WI38 (cell line): ENCODE results near the gene IRX4.

ENCODE experiments used
- H3K4me3 ChIP-seq: 2 replicates; pipeline ENCODE4 v1.5.1; 2011; ENCODE audit warnings: low read depth, mild to moderate bottlenecking, control low read depth, low read length
- TF ChIP-seq, protein P1 (sequence below): IDR thresholded peaks from 2 replicates; pipeline ENCODE4 v1.5.1; 2012; ENCODE audit warnings: low read depth, mild to moderate bottlenecking, control low read depth, low read length

Gene IRX4

DNA sequence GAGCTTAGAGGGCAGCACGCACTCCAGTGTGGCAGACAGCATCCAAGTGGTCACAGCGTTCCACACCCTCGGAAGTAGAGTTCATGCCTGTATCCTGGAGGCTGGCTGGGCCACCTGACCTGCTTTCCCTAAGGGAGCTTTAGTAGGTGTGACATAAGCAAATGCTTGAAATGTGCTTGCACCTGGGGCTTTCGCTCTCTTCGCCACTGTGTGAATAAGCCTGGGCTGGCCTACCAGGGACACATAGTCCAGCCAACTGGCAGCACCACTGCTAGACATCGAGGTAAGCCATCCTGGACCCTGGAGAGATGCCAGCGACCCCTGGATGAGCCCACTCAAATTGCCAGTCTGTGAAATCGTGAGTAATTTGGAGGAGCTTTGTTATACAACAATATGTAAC lies 24.9 kb upstream of the IRX4 start:
- TF ChIP-seq, protein P1, sequence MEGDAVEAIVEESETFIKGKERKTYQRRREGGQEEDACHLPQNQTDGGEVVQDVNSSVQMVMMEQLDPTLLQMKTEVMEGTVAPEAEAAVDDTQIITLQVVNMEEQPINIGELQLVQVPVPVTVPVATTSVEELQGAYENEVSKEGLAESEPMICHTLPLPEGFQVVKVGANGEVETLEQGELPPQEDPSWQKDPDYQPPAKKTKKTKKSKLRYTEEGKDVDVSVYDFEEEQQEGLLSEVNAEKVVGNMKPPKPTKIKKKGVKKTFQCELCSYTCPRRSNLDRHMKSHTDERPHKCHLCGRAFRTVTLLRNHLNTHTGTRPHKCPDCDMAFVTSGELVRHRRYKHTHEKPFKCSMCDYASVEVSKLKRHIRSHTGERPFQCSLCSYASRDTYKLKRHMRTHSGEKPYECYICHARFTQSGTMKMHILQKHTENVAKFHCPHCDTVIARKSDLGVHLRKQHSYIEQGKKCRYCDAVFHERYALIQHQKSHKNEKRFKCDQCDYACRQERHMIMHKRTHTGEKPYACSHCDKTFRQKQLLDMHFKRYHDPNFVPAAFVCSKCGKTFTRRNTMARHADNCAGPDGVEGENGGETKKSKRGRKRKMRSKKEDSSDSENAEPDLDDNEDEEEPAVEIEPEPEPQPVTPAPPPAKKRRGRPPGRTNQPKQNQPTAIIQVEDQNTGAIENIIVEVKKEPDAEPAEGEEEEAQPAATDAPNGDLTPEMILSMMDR: no peak

DNA sequence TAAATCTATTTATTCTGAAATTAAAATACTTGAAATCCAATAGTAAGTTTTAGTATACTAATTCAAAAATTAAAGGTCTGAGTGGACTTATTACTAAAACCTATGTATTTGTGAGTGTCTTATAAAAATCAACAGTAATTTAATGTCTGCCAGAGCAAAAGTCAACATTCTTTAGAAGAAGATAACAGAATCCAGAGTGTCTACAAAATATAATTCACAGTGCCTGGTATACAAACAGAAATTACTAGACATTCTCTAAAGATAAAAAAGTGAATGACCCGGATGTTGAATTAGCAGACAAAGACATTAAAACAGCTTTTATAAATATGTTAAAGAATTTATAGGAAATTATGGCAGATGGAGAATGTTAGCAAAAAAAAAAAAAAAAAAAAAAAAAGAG lies 22.4 kb upstream of the IRX4 start:
- TF ChIP-seq, protein P1: no peak
- H3K4me3 ChIP-seq: no peak overlapping the region

More for the DNA sequence above, 24.9 kb upstream of the IRX4 start:
- H3K4me3 ChIP-seq: no peak overlapping the region

- H3K4me3 ChIP-seq: no peak overlapping the region
- TF ChIP-seq, protein P1: no peak
Measured at GRCh38 chr5:1901983-1902382, 19.3 kb upstream of the IRX4 start.

DNA sequence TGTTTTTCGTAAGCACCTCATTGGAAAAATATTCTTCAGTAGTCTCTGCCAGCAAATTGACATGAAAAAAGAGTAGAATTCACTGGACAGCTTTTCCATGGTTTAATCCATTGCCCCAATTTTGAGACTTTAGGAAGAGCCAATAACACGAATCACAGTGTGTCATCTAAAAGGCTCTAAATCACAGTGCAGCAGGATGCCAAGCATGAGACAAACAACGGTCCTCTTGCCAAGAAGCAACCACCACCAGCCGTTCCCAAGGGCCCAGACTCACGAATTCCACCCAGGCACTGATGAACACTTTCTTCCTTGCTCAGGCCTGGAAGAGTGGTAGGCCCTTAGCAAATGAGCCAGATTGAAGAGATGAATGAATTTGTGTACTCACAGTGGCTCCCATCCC lies 18.3 kb upstream of the IRX4 start:
- TF ChIP-seq, protein P1: no peak

DNA sequence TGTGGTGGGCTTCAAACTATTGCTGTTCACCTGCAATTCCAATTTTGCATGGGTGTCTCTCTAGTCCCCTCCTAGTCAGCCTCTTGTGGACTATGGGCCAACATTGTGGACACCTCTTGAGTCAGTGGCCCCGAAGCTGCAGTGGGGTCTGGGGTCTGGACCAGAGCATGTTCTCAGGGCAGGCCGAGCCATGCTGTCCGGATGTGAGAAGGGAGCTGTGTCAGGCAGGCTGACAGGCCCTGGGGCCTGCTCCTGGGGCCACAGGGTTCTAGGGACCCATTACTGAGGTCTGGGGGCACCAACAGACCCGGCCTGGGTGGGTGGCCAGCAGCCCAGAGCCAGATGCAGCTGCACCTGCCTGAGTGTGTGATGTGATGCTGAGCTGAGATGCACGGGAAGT lies 16.5 kb upstream of the IRX4 start:
- no peak overlapping the region for H3K4me3 ChIP-seq
- TF ChIP-seq, protein P1: no peak

More for the DNA sequence above, 18.3 kb upstream of the IRX4 start:
- H3K4me3 ChIP-seq: no peak overlapping the region

DNA sequence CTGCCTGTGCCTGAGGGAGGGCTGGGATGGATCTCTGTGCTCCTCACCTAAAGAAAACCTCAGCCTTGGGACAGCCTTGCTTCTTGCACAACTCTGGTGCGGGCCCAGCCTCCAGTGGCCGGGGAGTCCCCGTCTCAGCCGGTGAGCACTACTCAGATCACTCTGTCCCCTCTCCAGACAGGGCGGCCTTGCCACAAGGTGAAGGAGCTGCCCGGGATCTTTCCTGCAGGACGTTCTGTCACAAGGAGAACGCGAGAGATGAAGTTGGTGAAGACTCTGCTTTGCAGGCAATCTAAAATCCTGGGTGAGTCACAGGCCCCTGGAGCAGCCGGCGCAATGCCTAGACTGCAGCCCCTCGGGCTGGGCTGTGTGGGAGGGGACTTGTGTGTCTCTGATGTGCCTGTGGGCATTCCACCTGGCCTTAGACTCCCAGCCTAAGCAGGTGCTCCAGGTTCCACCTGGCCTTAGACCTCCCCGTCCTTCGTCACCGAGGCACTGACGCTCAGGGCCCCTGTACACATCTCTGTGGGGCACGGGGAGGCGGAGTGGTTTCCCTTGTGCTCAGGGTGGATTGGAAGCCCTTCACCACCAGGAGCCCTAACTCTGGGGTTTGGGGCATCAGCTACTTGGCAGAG lies 15.2 kb upstream of the IRX4 start:
- TF ChIP-seq, protein P1: no peak

GRCh38 chr5:1897386-1897785 lies 14.7 kb upstream of the IRX4 start:
- TF ChIP-seq, protein P1: no peak
- no peak overlapping the region for H3K4me3 ChIP-seq

More for the DNA sequence above, 15.2 kb upstream of the IRX4 start:
- no peak overlapping the region for H3K4me3 ChIP-seq
